HG03342 (cell line): ENCODE results near the gene SPTBN5.
"Not testable (repeated sequence)": the region's sequence is repeated elsewhere in the genome, so short reads cannot be mapped to it uniquely, and the experiment has no call there.

ENCODE experiments used
- ATAC-seq: cut with Tn5 transposase; IDR thresholded peaks from one replicate; pipeline ENCODE4 v1.9.1; 2021; ENCODE audit warnings: mild to moderate bottlenecking, moderate library complexity; ENCODE audit not compliant: unreplicated experiment

The SPTBN5 gene

GRCh38 chr15:41849204-41849603 is 44.6 kb downstream of the SPTBN5 start:
- ATAC-seq: no peak

GRCh38 chr15:41848631-41849030 is 45.2 kb downstream of the SPTBN5 start:
- ATAC-seq: no peak

GRCh38 chr15:41847981-41848380 is 45.9 kb downstream of the SPTBN5 start:
- no peak for ATAC-seq

GRCh38 chr15:41847206-41847605 is 46.6 kb downstream of the SPTBN5 start:
- no peak for ATAC-seq

GRCh38 chr15:41844814-41845213 is 49.0 kb downstream of the SPTBN5 start:
- no peak for ATAC-seq

GRCh38 chr15:41843571-41843970 is 50.3 kb downstream of the SPTBN5 start:
- ATAC-seq: no peak

- no peak for ATAC-seq
These were observed 51.6 kb downstream of the SPTBN5 start for GRCh38 chr15:41842229-41842628.

- ATAC-seq: no peak
These were observed 52.7 kb downstream of the SPTBN5 start for GRCh38 chr15:41841131-41841530.

- no peak for ATAC-seq
These were observed 53.2 kb downstream of the SPTBN5 start for GRCh38 chr15:41840673-41841072.

- no peak for ATAC-seq
These were observed 53.9 kb downstream of the SPTBN5 start for GRCh38 chr15:41839781-41840491.

GRCh38 chr15:41838400-41838897 is 55.4 kb downstream of the SPTBN5 start, which contains the start of gene PLA2G4B:
TSS of gene PLA2G4B (plus strand) at chr15:41838847. CDS start at chr15:41838914, 67 bp downstream.
- ATAC-seq: no peak

GRCh38 chr15:41836713-41837454 is 57.0 kb downstream of the SPTBN5 start:
- no peak for ATAC-seq

GRCh38 chr15:41836073-41836472 is 57.8 kb downstream of the SPTBN5 start:
- no peak for ATAC-seq

GRCh38 chr15:41834096-41834495 is 59.8 kb downstream of the SPTBN5 start:
- no peak for ATAC-seq

GRCh38 chr15:41832875-41833274 is 61.0 kb downstream of the SPTBN5 start:
- no peak for ATAC-seq

GRCh38 chr15:41832208-41832607 is 61.6 kb downstream of the SPTBN5 start:
- ATAC-seq: no peak

GRCh38 chr15:41831291-41831690 is 62.6 kb downstream of the SPTBN5 start:
- not testable (repeated sequence) for ATAC-seq

- ATAC-seq: no peak
These were observed 63.8 kb downstream of the SPTBN5 start for GRCh38 chr15:41829959-41830646.

- no peak for ATAC-seq
These were observed 65.1 kb downstream of the SPTBN5 start for GRCh38 chr15:41828807-41829141.

GRCh38 chr15:41827880-41828806 is 65.7 kb downstream of the SPTBN5 start, which contains the start of gene JMJD7:
TSS of gene JMJD7 (plus strand) at chr15:41828092. CDS start at chr15:41828125, 33 bp downstream.
- ATAC-seq: peak; percentile 70
